ENCODE results near the gene ACTN1.

Gene ACTN1

GRCh38 chr14:68971411-68972035 is 7.6 kb downstream of the ACTN1 start:
- H4K20me1 ChIP-seq: peaks cover 87% of the 10 kb centered on the region

DNA sequence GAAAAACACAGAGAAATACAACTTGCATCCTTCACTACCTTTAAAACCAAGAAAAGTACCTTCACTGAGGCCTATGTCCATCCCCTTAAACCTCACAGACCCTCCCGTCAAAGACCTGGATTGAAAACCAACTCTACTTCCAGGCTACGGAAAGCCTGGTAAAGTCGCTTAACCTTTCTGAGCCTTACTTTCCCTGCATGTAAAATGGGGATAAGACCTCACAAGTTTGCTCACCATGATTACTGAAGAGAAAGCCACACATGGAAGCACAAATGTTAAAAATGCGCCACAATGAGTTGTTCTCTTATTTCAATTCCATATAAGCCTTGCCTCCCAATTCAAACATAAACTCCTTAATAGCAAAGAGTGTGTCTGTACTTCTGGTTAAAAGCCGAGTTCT is 8.4 kb downstream of the ACTN1 start:
- peak overlapping the region; percentile 53 for H3K4me2 ChIP-seq
- H3K36me3 ChIP-seq: peaks cover 53% of the 10 kb centered on the region
- H3K4me1 ChIP-seq: peaks cover 52% of the 10 kb centered on the region
- peaks cover 22% of the 10 kb centered on the region for H3K9me3 ChIP-seq
- no peaks in the 10 kb centered on the region for H3K27me3 ChIP-seq
- no peak overlapping the region for H3K4me3 ChIP-seq
- no peak overlapping the region for H3K9ac ChIP-seq
- H3K27ac ChIP-seq: 0 out of 2 replicates have a peak overlapping the region, but pooled peaks have one; percentile 25
- peaks cover 87% of the 10 kb centered on the region for H4K20me1 ChIP-seq
- TF ChIP-seq Cebpa-rat (IDR thresholded peaks at IDR 0.05): no peak

More at GRCh38 chr14:68971411-68972035, 7.6 kb downstream of the ACTN1 start:
- H3K4me3 ChIP-seq: no peak overlapping the region
- H3K27ac ChIP-seq: no peak overlapping the region
- peaks cover 52% of the 10 kb centered on the region for H3K4me1 ChIP-seq
- H3K36me3 ChIP-seq: peaks cover 53% of the 10 kb centered on the region
- no peak overlapping the region for H3K4me2 ChIP-seq
- peaks cover 22% of the 10 kb centered on the region for H3K9me3 ChIP-seq
- H3K27me3 ChIP-seq: no peaks in the 10 kb centered on the region
- H3K9ac ChIP-seq: no peak overlapping the region
- TF ChIP-seq Cebpa-rat (IDR thresholded peaks at IDR 0.05): no peak

DNA sequence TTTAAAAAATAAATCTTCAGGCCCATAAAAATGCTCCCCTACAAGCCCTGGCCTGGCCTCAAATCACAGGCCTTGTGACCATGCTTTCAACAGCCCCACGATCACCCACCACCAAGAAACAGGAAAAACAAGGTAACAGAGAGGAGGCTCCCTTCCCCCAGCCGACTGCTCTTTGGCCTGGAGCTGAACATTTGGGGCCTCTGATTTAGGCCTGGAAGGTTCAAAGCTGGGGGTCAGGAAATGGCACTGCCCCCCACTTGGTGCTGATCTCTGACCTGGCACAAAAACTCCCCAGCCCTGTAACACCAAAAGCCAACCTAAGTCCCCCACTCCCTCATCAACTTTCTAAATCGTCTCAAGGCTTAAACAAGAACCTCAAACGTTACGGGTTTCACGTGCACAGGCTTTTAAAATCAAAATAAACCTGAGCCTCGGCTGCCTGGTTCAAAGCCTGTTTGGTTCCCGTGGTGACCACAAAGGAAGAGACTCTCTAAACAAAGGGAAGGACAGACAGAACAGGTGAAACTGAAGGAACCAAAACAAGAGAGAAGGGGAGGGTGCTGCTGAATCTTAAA is 9.0 kb downstream of the ACTN1 start:
- Histone ChIP-seq H3K4me1 (peaks cover 47% of the 10 kb centered on the region), H3K27ac (peak overlapping the region; percentile 25), H4K20me1 (peaks cover 87% of the 10 kb centered on the region), H3K36me3 (peaks cover 55% of the 10 kb centered on the region), H3K27me3 (no peaks in the 10 kb centered on the region), H3K9ac (no peak overlapping the region), H3K9me3 (peaks cover 22% of the 10 kb centered on the region), H3K4me3 (no peak overlapping the region), H3K4me2 (peak overlapping the region; percentile 53)
- no peak for TF ChIP-seq Cebpa-rat (IDR thresholded peaks at IDR 0.05)

- peak overlapping the region; percentile 53 for H3K4me2 ChIP-seq
Observed at GRCh38 chr14:68969278-68970033, 9.6 kb downstream of the ACTN1 start.

GRCh38 chr14:68968721-68969120 is 10.4 kb downstream of the ACTN1 start:
- Histone ChIP-seq H3K9ac (no peak overlapping the region), H3K9me3 (peaks cover 11% of the 10 kb centered on the region), H3K27ac (no peak overlapping the region), H3K27me3 (no peaks in the 10 kb centered on the region), H3K4me3 (no peak overlapping the region), H3K4me1 (peaks cover 47% of the 10 kb centered on the region), H4K20me1 (peaks cover 90% of the 10 kb centered on the region), H3K36me3 (peaks cover 49% of the 10 kb centered on the region), H3K4me2 (no peak overlapping the region)
- TF ChIP-seq Cebpa-rat (IDR thresholded peaks at IDR 0.05): no peak

More at GRCh38 chr14:68969278-68970033, 9.6 kb downstream of the ACTN1 start:
- Histone ChIP-seq H3K4me1 (peaks cover 47% of the 10 kb centered on the region), H3K27me3 (no peaks in the 10 kb centered on the region), H3K9ac (no peak overlapping the region), H3K27ac (peak overlapping the region; percentile 25; the same call in 1 of the 2 replicates), H4K20me1 (peaks cover 87% of the 10 kb centered on the region), H3K36me3 (peaks cover 55% of the 10 kb centered on the region), H3K4me3 (no peak overlapping the region), H3K9me3 (peaks cover 18% of the 10 kb centered on the region)
- TF ChIP-seq Cebpa-rat (IDR thresholded peaks at IDR 0.05): no peak

GRCh38 chr14:68968051-68968450 is 11.1 kb downstream of the ACTN1 start:
- H3K4me1 ChIP-seq: peaks cover 47% of the 10 kb centered on the region
- H3K9me3 ChIP-seq: peaks cover 4% of the 10 kb centered on the region
- H3K27ac ChIP-seq: no peak overlapping the region
- peaks cover 96% of the 10 kb centered on the region for H4K20me1 ChIP-seq
- H3K4me2 ChIP-seq: peak overlapping the region; percentile 49; the same call in 1 of the 2 replicates
- no peak overlapping the region for H3K9ac ChIP-seq
- peaks cover 42% of the 10 kb centered on the region for H3K36me3 ChIP-seq
- H3K27me3 ChIP-seq: no peaks in the 10 kb centered on the region
- no peak for TF ChIP-seq Cebpa-rat (IDR thresholded peaks at IDR 0.05)
- H3K4me3 ChIP-seq: no peak overlapping the region

DNA sequence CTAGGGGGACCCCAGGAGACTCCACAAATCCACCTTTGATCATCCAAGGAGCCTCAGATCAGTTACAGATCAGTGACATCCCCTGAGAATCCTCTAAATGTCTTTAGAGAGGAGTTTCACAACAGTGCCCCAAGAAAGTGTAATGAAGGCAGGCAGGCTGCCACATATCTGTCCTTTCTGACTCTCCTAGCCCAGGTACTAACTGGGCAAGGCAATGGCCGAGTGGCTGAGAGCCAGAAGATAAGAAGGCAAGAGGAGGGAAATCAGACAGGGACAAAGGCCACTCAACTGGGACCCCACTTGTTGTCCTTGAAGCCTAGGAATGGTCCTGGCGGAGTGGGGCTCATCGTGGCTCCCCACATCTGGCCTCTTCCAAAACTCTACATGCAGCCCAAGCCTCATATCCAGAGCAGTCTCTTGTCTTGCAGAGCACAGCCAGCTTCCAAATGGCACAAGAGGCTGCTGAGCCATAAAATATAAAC is 11.6 kb downstream of the ACTN1 start:
- no peak for TF ChIP-seq Cebpa-rat (IDR thresholded peaks at IDR 0.05)
- Histone ChIP-seq H3K4me2 (peak overlapping the region; percentile 49), H3K27me3 (no peaks in the 10 kb centered on the region), H3K36me3 (peaks cover 37% of the 10 kb centered on the region), H3K27ac (peak overlapping the region; percentile 26; the same call in 1 of the 2 replicates), H4K20me1 (peaks cover 96% of the 10 kb centered on the region), H3K9ac (peak overlapping the region; percentile 29; the same call in 1 of the 2 replicates), H3K4me3 (no peak overlapping the region), H3K9me3 (no peaks in the 10 kb centered on the region), H3K4me1 (peaks cover 47% of the 10 kb centered on the region)

DNA sequence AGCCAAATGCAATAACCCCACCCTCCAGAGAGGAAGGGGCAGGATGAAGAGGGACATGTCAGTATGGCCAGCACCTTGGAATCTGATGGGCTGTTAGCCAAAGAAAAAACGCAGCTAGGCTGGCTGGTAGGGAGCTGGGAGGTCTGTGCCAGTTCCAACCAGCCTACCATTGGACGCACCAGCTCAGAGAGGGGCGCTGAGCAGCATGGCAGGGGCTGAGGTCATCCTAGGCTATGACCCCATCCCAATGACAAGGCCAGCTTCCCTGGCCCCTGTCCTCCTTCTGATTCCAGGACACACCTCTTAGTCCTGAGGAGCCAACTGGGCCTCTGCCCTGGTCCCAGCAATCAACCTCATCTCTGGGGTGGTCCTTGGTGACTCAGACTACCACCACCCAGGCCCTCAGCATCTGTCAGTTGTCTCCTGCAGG is 12.2 kb downstream of the ACTN1 start:
- Histone ChIP-seq H3K4me1 (peaks cover 53% of the 10 kb centered on the region), H3K9me3 (no peaks in the 10 kb centered on the region), H3K4me2 (peak overlapping the region; percentile 49), H3K36me3 (peaks cover 30% of the 10 kb centered on the region), H3K9ac (no peak overlapping the region), H3K27ac (peak overlapping the region; percentile 26; the same call in 1 of the 2 replicates), H3K4me3 (no peak overlapping the region), H4K20me1 (peaks cover 99% of the 10 kb centered on the region), H3K27me3 (no peaks in the 10 kb centered on the region)
- TF ChIP-seq Cebpa-rat (IDR thresholded peaks at IDR 0.05): no peak

DNA sequence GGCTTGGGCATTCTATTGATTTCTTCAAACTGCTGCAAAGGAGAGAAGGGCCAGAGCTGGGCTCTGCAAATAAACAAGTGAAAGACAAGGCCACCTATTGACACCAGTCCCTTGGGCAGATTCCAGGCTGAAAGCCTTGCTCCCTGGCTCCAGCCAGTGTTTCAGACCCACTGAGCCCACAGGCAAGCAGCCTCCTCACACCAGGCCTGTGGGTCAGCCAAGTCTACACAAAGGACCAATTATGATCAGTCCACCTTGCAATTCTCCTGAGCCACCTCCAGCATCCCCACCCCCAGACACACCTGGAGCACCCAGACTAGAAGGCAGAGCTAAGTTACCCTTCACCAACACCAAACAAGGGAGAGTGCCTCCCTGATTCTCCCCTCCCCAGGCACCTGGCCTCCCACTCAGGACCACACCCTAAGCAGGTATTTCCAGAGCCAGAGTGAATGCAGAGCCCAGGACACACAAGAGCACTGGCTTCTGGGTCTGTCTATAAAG is 13.8 kb downstream of the ACTN1 start:
- peaks cover 59% of the 10 kb centered on the region for H3K4me1 ChIP-seq
- H4K20me1 ChIP-seq: peaks cover 100% of the 10 kb centered on the region
- TF ChIP-seq Cebpa-rat (IDR thresholded peaks at IDR 0.05): no peak
- H3K27me3 ChIP-seq: no peaks in the 10 kb centered on the region
- H3K4me3 ChIP-seq: no peak overlapping the region
- H3K27ac ChIP-seq: no peak overlapping the region
- peaks cover 22% of the 10 kb centered on the region for H3K36me3 ChIP-seq
- no peak overlapping the region for H3K4me2 ChIP-seq
- H3K9me3 ChIP-seq: no peaks in the 10 kb centered on the region
- no peak overlapping the region for H3K9ac ChIP-seq
